WTC11 (cell line): ENCODE measurements around the gene ZDHHC22. TPM values are rescaled to one million over a fixed set of nuclear protein-coding genes. Genes with fewer than 3 reads are reported as not detected.
A peak's percentile ranks its signal among the peaks of the same experiment; 100 is the strongest.

ENCODE experiments used
- ATAC-seq: fragments of 200-7000 bp; cut with Tn5 transposase; 2 replicates; pipeline ENCODE4 v1.10.0; 2021; ENCODE audit warnings: mild to moderate bottlenecking, moderate library complexity
- CTCF ChIA-PET: fragments of 300-600 bp; sonication (Branson Sonifier 250); formaldehyde crosslinking; loops from one replicate; lab custom pipeline; 2021; ENCODE audit warnings: antibody characterized with exemption; lab: Charles Lee
- POLR2A ChIA-PET: fragments of 350-600 bp; sonication (Branson Sonifier 250); formaldehyde crosslinking; loops from one replicate; lab custom pipeline; 2021; ENCODE audit warnings: antibody characterized with exemption; lab: Charles Lee
- DNase-seq: peaks from one replicate; pipeline ENCODE4 v3.0.0; 2021; ENCODE audit warnings: low spot score
- H3K27ac Mint-ChIP-seq: 2 replicates; pipeline ENCODE4 v1.8.0; 2021; ENCODE audit warnings: mixed read lengths
- H3K27me3 Mint-ChIP-seq: 2 replicates; pipeline ENCODE4 v1.8.0; 2021; ENCODE audit warnings: low read depth, mild to moderate bottlenecking, moderate library complexity, mixed read lengths
- H3K36me3 Mint-ChIP-seq: 2 replicates; pipeline ENCODE4 v1.8.0; 2021; ENCODE audit warnings: mixed read lengths
- H3K4me1 Mint-ChIP-seq: 2 replicates; pipeline ENCODE4 v1.8.0; 2022; ENCODE audit warnings: mixed read lengths
- H3K4me3 Mint-ChIP-seq: 2 replicates; pipeline ENCODE4 v1.8.0; 2021; ENCODE audit warnings: mild to moderate bottlenecking, moderate library complexity, mixed read lengths
- H3K9me3 Mint-ChIP-seq: 2 replicates; pipeline ENCODE4 v1.8.0; 2021; ENCODE audit warnings: mixed read lengths
- AR ChIP-seq: fragments of 250-450 bp; sonication (Bioruptor Pico); IDR thresholded peaks from 2 replicates; pipeline ENCODE4 v1.9.0; 2021; ENCODE audit warnings: mild to moderate bottlenecking
- ATF6 ChIP-seq: sonication (generic); formaldehyde crosslinking; IDR thresholded peaks from 2 replicates; pipeline ENCODE4 v1.8.1; 2023; ENCODE audit warnings: mild to moderate bottlenecking, missing genetic modification reagents
- CDX4 ChIP-seq: fragments of 250-450 bp; sonication (Bioruptor Pico); IDR thresholded peaks from 2 replicates; pipeline ENCODE4 v1.9.0; 2021; ENCODE audit warnings: moderate library complexity, mild to moderate bottlenecking, inconsistent platforms, borderline replicate concordance
- FOXJ3 ChIP-seq: sonication (generic); formaldehyde crosslinking; IDR thresholded peaks from 2 replicates; pipeline ENCODE4 v1.9.0; 2021; ENCODE audit warnings: missing genetic modification reagents, mild to moderate bottlenecking, borderline replicate concordance
- GTF2I ChIP-seq: fragments of 250-450 bp; sonication (Bioruptor Pico); conservative IDR thresholded peaks from 2 replicates; pipeline ENCODE4 v1.4.0; 2021; ENCODE audit warnings: mild to moderate bottlenecking
- NR1H2 ChIP-seq: sonication (generic); formaldehyde crosslinking; IDR thresholded peaks from 2 replicates; pipeline ENCODE4 v1.9.0; 2021; ENCODE audit warnings: mild to moderate bottlenecking, moderate library complexity, missing genetic modification reagents
- PRDM15 ChIP-seq: sonication (generic); formaldehyde crosslinking; IDR thresholded peaks from 2 replicates; pipeline ENCODE4 v1.8.0; 2022; ENCODE audit warnings: missing genetic modification reagents
- ZNF416 ChIP-seq: fragments of 250-450 bp; sonication (Bioruptor Pico); IDR thresholded peaks from 2 replicates; pipeline ENCODE4 v1.9.0; 2021; ENCODE audit warnings: mild to moderate bottlenecking, inconsistent platforms
- ZNF512 ChIP-seq: sonication (generic); formaldehyde crosslinking; IDR thresholded peaks from 2 replicates; pipeline ENCODE4 v1.8.1; 2022; ENCODE audit warnings: missing genetic modification reagents, borderline replicate concordance
- ZNF532 ChIP-seq: fragments of 250-450 bp; sonication (Bioruptor Pico); IDR thresholded peaks from 2 replicates; pipeline ENCODE4 v1.9.0; 2021; ENCODE audit warnings: mild to moderate bottlenecking, borderline replicate concordance
- total RNA-seq: library from RNA; stranded (reverse); gene quantifications from 3 replicates; pipeline ENCODE4 v1.2.3, GENCODE V29; 2021

Gene ZDHHC22
- total RNA-seq, 1 experiment from 2014 or later: 47.7 TPM

GRCh38 chr14:77154421-77154820 lies 12.8 kb upstream of the ZDHHC22 start (continued):
- no peak for TF ChIP-seq ATF6 (CRISPR knock-in tag)
- TF ChIP-seq AR (CRISPR knock-in tag): no peak
- no peak for TF ChIP-seq FOXJ3 (CRISPR knock-in tag)
- no peak for TF ChIP-seq NR1H2
- no peak for TF ChIP-seq CDX4
- no peak for TF ChIP-seq ZNF416 (CRISPR knock-in tag)
- no peak for TF ChIP-seq ZNF512
- TF ChIP-seq PRDM15 (CRISPR knock-in tag): no peak

GRCh38 chr14:77153802-77154201 lies 12.2 kb upstream of the ZDHHC22 start:
- DNase-seq (no peak), ATAC-seq (no peak)
- peaks cover 5% of the 10 kb centered on the region for H3K9me3 Mint-ChIP-seq
- no peaks in the 10 kb centered on the region for H3K27me3 Mint-ChIP-seq
- no peak overlapping the region for H3K27ac Mint-ChIP-seq
- H3K4me1 Mint-ChIP-seq: peaks cover 40% of the 10 kb centered on the region
- no peaks in the 10 kb centered on the region for H3K36me3 Mint-ChIP-seq
- no peak overlapping the region for H3K4me3 Mint-ChIP-seq
- CTCF ChIA-PET: interaction anchor here (1.0 to 7.7 kb wide), 10 partner anchors 12 to 161 kb away, joined by 3 to 147 read pairs (median 5); partner anchors contain the start of genes TMEM63C and ZDHHC22
- POLR2A ChIA-PET: no interaction called here
- TF ChIP-seq ZNF532 (CRISPR knock-in tag): no peak
- peak; percentile 96 for TF ChIP-seq GTF2I (CRISPR knock-in tag)
